HG03575 (cell line): Measurements from ENCODE around the gene INCA1.

Experiments used
- ATAC-seq: cut with Tn5 transposase; IDR thresholded peaks from one replicate; pipeline ENCODE4 v1.9.1; 2021; ENCODE audit not compliant: unreplicated experiment, insufficient number of reproducible peaks, low FRiP score; ENCODE audit errors: extremely low read depth

INCA1 gene

DNA sequence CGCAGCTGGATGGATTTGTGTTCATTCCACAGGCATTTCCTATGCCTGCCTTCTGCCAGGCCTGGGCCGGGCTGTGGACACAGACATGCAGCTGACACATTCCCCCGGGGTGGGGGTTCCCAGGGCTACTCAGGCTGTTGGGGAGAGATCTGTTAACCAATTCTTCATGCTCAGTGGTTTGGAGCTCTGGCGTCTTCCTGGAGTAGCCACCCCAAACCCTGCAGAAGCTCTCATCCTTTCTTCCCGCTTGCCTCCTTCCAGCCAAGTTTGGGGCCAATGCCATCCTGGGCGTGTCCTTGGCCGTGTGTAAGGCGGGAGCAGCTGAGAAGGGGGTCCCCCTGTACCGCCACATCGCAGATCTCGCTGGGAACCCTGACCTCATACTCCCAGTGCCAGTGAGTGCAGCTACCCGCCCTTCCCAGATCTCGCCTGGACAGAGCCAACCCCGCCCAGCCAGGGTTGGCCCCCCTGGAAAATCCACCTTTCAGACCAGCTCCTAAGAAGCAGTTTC lies 43.8 kb downstream of the INCA1 start:
- no peak for ATAC-seq

DNA sequence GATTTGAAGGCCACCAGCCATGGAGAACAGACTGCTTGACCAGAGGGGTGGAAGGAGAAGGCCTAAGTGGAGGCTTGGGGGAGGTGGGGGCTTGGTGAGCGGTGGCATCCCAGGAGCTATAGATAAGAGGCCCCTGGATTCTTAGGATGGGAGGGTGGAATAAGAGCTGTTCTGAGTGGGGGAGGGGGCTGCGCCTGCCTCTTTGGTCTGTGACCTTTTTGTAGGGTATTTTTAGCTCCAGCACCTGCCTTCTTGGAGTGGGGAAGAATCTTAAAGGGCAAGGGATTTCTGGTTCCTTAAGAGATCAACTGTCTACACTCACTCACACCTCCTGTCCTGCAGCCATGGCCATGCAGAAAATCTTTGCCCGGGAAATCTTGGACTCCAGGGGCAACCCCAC lies 45.8 kb downstream of the INCA1 start:
- no peak for ATAC-seq

DNA sequence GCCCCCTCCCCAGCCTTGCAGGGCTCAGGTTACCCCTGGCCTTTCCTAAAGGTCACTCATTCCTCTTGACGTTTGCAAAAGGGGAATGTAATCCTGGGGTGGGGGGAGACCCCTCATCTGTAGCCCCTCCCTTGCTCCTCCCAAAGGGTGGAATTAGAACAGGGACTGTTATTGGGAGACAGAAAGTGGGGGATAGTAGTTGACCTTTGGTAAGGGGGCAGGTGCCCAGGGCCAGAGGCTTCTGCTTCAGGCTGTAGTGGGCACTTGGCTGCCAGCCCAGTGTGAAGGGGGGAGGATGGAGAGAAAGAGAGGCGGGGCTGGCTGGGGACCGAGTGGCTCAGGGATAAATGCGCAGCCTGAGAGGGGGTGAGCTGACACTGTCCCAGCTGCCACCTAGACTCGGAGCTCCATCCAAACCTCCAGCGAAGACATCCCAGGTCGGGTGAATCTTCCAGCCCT lies 46.5 kb downstream of the INCA1 start, which contains the start of gene ENO3:
Gene ENO3, plus strand, starts transcription at position 374 of the 459 bp plus-strand sequence. CDS start 711 bp downstream, outside the sequence.
- ATAC-seq, result no peak

DNA sequence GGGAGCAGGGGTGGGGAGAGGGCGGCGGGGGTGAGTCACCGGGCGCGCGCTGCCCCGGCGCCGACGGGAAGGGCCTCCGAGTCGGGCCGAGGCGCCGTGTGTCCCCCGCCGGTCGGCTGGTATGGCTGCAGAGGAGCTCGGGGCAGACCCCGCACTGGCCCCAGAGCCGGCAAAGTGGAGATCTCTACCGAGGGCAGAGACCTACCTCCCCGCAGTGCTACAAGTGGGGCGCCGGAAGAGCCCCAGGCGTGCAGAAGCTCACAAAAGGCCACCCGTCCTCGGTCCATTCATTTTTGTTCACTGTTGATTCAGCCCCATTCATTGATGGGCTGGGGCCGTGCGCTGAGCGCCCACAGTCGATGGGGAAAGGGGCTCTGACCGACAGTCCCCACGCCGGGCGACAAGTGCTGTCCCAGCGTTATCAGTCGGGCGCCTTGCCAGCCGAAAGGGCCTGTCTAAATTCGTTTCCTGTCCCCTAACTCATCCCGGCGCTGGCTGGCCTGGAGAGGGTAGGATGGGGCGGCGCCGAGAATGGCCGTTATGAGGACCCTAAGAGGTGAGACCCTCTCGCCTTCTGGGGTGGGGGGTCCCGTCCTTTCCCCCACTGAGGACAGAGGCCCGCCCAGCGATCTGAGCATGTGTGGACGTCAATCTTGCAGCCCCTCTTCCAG lies 47.1 kb downstream of the INCA1 start:
- no peak for ATAC-seq

DNA sequence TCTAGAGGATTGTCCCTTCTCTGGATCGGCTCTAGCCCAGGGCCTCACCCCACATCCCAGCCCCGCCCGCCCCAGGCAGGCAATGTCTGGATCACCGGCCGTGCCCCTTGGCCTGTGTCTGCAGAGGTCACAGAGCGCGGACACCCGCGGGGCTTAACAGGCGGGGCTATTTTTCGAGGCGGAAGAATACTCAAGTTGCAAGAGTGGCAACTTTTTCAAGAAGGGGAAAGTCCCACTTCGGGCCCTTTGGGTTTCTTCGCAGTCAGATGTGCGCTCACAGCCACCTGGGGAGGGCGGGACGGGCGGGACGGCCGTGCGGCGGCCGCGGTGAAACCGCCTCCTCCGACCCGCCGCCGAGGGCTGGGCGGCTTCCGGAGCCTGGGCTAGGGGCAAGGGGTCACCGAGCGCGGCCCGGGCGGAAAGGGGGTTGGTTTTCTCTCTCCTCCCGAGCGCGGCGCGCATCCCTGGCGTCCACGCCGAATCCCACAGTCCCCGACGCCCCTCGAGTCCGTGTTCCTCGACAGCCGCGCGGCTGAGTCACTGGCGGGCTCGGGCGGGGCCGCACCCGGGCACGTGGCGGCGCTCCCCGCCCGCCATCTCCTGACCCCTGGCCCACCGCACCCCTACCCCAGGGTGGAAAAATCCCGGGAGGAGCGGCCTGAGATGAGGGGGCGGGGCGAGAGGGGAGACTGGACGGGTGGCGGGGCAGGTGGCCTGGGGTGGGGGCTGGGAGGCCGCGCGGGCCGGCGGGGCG lies 47.8 kb downstream of the INCA1 start:
- no peak for ATAC-seq

DNA sequence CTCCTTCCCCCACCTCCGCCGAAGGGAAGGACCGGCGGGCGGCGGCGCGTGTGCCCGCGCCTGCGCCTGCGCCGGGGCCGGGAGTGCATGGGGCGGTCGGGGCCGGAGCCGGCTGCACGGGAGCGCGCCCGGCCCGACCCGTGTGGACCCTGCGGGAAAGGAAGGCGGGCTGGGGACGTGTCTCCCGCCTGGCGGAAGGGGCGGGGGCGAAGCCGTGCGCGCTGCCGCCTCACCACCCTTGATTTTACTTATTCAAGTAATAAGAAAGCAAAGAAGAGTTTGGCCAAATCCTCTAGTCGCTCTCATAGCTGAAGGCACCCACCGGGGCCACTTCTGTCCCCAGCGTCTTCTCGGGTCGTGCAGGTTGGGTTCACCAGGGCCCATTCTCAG lies 48.4 kb downstream of the INCA1 start:
- ATAC-seq, result no peak

DNA sequence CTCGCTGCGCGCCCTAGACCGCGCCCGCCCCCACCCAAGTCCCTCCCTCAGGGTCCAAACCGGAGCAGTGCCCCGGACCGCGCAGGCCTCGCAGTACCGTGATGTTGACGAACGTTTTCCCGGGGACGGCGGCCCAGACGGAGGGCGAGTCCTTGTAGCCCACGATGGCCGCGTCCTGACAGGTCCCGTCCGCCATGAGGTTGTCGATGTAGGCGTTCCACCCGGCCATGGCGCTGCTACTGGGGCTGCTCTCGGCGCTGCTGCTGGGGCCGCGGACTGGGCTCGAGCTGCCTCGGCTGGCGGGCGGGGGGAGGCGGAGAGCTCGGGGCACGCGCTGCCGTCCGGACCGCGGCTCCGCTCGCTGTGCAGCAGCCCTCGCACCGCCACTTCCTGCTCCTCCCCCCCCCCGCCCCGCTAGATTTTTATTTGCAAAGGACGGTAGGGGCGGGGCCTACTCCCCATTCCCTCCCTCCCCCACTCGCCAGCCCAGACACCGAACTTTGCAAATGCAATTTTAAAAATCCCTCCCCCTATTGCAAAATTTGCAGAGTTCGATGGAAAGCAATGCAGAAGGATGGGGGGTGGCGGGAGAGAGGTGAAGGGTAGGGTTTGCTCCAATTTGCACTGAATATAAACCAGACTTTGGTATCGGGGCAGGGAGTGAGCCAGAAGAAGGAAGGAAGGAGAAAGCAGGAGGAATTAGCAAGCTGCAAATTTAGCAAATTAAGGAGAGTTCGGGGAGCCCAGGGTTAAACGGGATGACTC lies 49.0 kb downstream of the INCA1 start, which contains the start of gene PFN1:
Gene PFN1, minus strand, starts transcription at position 365 of the 765 bp plus-strand sequence. Its CDS starts 136 bp downstream, at position 229.
- no peak for ATAC-seq

DNA sequence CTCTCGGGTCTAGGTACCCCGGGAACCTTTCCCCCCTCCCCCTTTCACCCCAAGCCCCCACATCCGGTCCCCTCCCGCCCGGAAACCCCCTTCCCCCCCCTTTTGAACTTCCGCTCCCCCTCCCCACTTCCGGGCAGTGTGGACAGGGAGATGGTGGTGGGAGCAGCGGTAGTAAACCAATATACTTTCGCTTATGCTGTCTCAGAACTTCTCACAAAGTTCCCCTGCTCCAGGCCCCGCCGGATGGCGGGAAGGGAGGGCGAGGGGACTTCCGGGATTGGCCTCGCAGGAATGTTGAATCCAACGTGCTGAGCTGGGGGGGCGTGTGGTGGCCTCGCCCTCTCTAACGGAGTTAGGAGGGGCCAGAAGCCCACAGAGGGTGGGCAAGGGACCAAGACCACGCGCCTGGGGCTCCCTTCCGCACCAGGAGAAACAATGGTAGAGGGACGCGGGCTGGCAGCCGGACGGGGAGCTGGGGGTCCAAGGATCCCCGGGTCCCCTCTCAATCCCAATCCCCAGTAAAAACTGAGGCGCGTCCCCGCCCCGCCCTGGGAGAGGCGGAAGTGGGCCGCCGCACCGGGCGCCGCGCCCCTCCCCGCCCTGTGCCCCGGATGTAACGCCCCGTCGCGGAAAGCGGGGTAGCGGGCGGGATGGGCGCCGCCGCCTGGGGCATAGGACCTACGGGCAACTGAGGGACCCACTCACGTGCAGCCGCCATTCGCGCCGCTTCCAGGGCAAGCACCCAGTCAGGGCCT lies 49.7 kb downstream of the INCA1 start:
- no peak for ATAC-seq

DNA sequence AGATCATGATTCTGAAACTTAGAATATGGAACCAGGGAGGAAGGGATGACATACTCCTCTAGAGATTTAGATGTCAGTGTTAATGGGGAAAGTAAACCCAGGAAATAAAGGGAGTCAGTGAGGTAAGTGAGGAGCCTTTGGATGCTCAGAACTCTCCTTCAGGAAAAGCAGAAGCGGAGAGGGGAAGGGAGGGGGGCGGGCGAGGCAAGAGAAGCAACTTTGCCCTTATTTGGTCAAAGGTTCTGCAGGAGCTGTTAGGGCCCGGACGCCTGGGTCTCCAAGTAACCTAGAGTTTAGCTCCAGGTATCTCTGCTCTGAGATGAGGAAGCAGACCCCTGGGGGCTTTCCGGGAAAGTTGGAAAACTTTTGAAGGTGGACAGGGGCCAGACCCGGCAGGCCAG lies 50.3 kb downstream of the INCA1 start:
- no peak for ATAC-seq

DNA sequence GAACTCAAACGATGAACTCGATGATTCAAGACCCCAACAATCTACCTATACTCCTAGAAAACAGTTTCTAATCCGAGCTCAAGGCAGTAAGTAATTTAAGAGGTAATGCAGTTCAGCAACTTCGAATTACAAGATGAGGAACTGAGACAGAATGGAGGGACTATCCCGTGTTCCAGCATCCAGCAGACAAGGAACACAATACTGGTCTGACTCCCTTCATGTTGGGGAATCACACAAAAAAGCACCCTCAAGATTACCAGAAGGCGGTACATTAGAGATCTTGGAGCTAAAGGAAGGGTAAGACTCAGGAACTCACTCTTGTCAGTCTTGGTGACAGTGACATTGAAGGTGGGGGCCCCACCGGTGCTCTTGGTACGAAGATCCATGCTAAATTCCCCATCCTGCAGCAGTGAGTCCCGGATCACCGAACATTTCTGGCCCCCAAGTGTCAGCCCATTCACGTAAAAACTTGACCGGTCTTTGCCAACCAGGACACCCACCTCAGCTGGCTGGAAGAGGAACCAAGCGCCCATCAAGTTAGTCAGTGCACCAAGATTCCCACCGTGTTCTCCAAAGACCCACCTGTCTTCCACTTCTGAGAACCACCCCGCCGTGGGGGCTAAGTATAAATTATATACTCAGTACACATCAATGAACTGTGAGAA lies 50.9 kb downstream of the INCA1 start:
- ATAC-seq, result no peak

DNA sequence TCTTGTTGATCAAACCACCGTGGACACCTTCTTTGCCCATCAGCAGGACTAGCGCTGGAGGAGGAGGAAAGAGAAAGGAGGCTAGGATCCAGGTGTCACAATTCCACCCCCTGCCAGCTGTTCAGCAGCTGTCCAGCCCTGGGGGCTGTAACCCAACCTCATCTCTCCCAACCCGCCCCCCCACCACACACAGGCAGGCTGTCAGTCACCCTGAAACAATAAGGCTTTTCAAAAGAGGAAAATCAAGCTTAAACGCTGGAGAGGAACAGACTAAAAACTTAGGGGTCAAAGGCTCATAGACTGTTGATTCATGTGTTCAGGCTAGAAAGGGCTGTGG lies 51.4 kb downstream of the INCA1 start:
- ATAC-seq, result no peak

DNA sequence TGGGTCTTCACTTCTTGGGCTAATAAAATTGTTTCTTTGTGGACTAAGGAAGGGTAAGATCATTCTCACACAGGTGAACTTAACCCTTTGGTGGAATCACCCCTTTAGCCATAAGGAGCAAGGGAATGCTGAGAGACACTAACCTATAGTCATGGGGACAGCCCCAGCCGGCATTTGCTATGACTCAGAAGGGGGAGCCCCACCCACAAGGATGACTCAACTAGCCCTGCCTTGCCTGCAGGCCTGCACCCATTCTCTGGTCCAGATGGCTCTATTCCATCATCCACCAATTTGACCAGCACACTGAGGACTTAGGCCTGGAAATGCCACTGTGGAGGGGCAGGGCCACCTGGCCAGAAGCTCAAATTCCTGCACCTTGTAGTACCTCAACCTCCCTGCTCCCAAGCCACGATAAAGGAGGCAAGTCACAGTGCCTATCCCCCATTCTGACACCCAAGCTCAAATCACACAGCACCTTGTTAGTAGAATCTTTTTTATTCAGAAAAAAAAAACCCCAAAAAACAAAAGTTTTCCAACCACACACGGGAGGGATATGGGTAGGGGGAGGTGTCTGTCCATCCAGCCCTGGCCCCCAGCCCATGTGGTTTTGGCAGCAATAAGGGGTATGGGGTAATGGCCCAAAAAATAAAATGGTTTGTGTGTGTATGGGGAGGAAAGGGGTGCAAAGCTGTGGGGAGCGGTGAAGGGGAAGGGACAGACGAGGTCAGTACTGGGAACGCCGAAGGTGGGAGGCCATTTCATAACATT lies 52.0 kb downstream of the INCA1 start:
- ATAC-seq, result no peak

DNA sequence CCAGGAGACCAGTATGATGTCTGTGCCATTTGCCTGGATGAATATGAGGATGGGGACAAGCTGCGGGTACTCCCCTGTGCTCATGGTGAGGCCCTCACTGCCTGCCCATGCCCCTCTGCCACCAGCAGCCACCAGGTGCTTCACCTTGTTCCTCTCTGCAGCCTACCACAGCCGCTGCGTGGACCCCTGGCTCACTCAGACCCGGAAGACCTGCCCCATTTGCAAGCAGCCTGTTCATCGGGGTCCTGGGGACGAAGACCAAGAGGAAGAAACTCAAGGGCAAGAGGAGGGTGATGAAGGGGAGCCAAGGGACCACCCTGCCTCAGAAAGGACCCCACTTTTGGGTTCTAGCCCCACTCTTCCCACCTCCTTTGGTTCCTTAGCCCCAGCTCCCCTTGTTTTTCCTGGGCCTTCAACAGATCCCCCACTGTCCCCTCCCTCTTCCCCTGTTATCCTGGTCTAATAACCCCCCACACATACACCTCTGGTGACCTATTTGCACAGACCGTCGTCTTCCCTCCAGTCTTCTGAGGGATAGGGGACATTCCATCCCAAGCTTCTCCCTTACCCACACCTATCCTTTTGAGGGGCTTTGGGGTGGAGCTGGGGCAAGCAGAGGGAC lies 52.7 kb downstream of the INCA1 start:
- ATAC-seq, result no peak

DNA sequence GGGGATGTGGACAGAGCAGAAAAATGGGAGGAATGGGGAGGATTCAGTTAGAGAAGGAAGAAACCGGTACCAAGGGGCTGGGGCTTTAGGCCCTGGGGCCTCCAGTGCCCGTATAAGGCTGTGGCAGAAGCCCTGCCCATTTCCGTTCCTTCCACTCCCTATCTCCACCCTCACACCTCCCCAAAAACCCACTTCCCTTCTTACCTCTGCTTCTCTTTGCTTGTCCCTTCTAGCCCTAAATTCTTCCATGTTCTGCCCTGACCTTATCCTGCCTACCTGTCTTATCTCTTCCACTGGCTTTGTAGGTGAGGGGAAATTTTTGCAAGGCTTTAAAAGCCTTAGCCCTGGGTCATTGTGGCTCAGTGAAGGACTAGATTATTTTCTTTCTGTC lies 53.2 kb downstream of the INCA1 start:
- no peak for ATAC-seq

DNA sequence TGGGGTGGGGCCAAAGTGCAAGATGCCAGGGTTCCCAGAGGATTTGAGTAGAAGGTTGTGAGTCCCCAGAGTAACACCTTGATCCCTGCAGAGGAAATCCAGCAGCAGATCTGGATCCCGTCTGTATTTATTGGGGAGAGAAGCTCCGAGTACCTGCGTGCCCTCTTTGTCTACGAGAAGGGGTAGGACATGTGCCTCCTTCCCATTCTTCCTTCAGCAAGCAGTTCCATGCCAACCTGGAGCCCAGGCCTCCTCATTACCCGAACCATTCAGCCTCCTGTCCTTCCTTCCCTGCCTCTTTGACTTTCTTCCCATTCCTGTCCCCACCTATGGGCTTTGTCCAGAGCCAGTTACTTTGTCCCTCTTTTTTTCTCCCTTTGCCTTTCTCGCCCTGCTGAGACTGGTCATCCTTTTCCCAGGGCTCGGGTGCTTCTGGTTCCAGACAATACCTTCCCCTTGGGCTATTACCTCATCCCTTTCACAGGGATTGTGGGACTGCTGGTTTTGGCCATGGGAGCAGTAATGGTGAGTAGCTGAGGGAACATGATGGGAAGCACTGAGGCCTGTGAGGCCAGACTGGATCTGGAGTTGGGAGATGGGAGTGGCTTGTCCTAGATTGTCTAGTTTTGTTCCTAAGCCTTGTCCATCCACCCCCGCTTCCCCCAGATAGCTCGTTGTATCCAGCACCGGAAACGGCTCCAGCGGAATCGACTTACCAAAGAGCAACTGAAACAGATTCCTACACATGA lies 54.4 kb downstream of the INCA1 start:
- no peak for ATAC-seq

DNA sequence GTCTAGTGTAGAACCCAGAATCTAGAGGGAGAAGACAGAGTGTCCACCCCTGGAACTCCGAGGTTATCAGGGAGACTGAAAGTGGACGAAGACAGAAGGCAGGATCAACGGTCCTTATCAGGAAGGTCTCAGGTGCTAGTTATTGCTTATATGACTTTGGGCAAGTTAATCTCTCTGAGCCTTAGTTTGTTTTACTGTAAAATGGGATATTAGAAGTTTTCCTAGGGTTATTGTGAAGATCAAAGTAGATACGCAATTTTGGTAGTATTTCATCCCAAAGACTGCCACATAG lies 56.1 kb downstream of the INCA1 start:
- ATAC-seq, result no peak
